DMS153 (cell line): ENCODE results near the gene MECR.

Source experiments
- DNase-seq: peaks from one replicate; lab custom pipeline; 2025; lab: John Stamatoyannopoulos, UW

Gene MECR

DNA sequence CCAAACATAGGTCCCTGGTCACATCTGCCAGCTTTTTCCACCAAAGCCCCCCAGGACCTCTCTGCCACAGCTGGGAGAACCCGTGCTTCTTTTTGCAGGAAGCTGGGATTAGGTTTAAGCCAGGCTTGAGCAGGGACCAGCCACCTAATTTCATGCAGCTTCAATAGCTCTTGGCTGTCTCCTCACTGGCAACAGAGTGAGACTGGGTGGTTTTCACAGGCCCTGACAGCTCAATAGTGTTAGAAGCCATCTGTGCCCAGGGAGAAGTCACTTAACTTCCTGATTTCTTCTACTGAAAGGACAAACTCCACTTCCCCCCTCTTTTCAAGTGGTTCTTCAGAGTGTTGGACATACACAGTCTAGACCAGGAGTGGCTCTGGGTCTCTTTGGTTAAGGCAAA is 28.7 kb downstream of the MECR start:
- no peak for DNase-seq

- DNase-seq, result no peak
Observed at GRCh38 chr1:29201595-29202051, 29.1 kb downstream of the MECR start.

DNA sequence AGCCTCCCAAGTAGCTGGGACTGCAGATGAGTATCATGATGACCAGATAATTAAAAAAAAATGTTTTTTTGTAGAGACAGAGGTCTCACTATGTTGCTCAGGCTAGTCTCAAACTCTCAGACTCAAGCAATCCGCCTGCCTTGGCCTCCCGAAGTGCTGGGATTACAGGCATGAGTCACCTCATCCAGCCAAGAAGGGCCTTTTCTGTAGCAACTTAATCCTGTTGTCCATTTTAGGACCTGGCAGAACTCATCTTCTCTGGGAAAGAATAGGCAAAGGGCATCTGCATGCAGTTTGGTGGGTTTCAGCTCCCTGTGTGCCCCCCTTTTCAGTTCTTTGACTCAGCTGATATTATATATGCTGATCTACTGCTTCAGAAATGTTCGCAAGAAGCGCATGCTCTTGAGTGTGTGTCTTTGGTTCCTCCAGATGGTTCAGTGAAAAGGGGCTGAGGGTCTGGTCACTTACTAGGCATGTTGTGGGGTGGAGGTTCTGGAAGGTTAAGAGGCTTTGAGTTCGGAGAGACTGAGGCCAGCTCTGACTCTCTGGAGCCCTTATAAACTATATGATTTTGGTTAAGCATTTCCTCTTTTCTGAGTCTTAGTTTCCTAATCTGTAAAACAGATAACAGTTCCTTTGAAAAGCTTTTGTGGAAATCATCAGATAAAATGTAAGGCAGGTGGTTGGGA is 29.7 kb downstream of the MECR start:
- no peak for DNase-seq

DNA sequence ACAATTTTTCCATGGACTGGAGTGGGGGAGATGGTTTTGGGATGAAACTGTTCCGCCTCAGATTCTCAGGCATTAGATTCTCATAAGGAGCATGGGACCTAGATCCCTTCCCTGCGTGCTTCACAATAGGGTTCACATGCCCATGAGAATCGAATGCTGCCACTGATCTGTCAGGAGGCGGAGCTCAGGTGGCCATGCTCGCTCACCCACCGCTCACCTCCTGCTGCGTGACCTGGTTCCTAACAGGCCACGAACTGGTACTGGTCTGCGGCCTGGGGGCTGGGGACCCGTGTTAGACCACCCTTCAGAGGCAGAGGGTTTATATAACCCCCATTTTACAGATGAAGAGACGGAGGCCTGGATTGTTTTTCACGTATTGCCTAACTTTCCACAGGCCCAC is 32.7 kb downstream of the MECR start:
- no peak for DNase-seq

DNA sequence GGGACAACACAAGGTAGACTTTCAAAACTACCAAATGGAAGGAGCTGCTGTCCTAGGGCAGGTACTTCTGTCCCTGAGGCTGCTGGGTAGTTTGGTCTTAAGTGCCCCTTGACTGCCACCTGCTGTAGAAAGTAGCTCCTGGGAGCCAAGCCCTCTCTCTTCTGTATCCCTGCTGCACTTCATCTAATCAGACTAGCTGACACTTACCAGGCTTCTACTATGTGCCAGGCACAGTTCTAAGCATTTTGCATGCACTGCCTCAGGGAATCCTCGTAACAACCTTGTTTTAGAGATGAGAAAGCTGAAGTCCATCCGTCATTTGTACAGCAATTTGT is 33.2 kb downstream of the MECR start:
- DNase-seq, result no peak

GRCh38 chr1:29196863-29197589 is 33.7 kb downstream of the MECR start:
- DNase-seq, result no peak

GRCh38 chr1:29195881-29196291 is 34.8 kb downstream of the MECR start:
- no peak for DNase-seq

DNA sequence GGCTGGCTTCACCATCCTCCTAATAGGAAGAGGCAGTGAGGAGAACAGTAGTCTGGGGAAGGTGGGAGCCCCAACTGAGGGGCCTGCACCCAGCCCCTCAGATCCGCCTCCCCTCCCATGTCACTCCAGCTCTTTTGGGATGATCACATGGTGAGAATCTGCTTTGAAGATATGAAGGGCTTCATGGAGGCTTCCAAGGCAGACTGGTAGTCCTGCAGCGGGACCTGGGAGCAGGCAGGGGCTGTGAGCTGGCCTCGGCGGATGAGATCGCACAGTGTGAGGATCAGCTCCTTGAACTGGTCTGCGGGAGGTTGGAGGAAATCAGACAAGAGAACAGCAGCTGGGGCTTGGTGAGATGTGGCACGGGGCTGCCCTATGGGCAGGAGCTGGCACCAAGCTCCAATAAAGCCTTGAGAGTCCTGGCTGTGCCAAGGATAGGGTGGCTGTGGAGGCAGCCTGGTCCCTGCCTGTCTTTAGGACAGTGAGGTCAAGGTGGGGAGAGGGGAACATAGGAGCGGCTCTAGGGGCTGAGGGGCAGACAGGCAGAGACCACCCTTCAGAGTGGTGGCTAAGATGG is 36.8 kb downstream of the MECR start:
- no peak for DNase-seq

GRCh38 chr1:29190718-29191117 is 40.0 kb downstream of the MECR start:
- DNase-seq, result no peak

GRCh38 chr1:29186707-29187106 is 44.0 kb downstream of the MECR start:
- DNase-seq, result no peak

DNA sequence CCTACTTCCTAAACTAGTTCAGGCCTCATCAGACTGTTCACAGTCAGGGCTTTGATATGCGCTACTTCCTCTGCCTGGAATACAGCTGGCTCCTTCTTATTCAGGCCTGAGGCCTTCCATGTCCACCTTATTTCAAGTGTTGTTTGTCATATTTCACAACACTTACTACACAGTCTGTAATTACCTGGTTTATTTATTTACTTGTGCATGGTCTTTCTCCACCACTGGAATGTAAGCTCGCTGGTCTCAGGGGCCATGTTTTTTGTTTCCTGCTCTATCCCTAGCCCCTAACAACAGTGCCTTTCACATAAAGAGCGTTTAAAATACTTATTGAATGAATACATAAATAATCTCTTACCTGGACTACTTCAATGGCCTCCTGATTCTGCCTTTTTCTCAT is 44.5 kb downstream of the MECR start:
- no peak for DNase-seq

- DNase-seq, result no peak
Observed at GRCh38 chr1:29183287-29183686, 47.4 kb downstream of the MECR start.

DNA sequence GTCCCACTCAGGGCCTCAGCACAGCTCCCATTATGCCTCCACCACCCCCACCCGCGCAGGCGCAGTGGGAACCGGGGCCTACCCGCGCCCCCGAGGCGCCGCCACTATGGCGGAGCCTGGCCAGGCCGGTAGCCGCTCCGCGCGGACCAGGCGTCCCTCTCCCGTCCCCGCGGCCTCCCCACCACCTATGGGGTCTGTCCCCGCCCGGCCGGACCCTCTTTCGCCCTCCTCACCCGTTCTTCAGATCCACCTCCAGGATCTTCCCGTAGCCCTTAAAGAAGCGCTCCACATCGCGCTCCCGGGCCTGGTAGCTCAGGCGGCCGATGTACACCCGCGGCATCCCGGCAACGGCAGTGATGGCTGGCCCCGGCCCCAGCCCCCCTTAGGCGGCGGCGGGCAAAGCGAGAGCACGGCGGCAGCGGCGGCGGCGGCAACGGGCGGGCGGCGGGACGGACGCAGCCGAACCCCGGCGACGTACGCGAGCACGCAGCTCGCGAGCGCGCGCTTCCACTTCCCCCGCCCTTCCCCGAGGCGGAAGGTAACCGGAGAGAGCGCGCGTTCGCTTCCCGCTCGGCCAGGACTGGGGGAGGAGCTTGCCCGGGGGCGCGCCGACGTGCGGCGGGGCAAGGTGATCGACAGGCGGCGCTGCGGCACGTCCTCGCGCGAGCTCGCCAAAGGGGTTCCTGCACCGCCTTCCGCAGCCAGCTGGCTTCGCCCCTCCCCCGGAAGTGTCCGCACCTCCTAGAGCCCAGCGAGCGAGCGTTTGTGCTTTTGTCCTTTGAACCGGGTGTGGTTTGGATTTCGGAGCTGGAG is 49.1 kb downstream of the MECR start, which contains the start of gene SRSF4:
Gene SRSF4, minus strand, starts transcription at position 488 of the 813 bp plus-strand sequence. Its CDS starts 148 bp downstream, at position 340.
- DNase-seq, result peak; percentile 100

- no peak for DNase-seq
Observed at GRCh38 chr1:29180497-29181412, 50.0 kb downstream of the MECR start.

DNA sequence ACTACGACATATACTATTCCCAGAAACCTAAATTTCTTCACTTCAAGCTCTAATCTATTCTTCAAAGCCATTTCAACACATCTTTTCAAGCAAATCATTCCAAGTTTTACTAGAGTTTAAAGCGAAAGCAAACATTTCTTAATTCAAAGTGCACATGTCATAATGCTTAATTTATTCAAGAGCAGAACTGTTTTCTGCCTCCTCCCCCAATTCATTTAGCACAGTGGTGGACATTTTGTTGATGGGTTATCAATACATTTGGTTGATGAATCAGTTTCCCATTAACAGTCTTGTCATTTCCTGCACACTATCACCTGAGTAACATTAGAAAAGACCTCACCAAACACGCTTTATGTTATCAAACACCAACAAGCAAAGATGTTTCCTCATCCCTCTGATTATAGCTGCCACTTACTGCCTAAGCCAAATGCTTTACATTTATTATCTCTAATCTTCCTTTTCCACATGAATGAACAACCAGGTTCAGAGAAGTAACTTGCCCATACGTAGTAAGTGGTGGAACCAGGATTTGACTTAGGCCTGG is 51.0 kb downstream of the MECR start:
- DNase-seq, result no peak

- DNase-seq, result no peak
Observed at GRCh38 chr1:29177022-29177705, 53.6 kb downstream of the MECR start.

DNA sequence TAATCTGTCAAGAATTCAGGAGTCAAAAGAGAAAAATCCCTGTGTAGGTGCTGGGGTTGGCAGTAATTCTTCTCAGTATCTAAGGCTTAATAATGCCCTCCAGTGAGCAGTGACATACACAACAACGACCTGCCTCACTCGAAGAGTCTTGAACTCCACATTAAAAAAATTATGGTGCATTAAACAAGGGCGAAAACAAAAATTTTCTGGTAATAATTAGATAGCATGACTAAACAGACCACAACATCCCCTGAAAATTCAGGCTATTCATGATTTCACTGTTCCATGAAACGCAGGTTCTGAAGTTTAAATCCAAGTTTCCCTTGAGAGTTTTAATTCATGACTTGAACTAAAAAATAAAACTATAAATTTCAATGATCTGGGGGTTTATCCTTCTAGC is 54.2 kb downstream of the MECR start:
- no peak for DNase-seq

GRCh38 chr1:29172415-29172939 is 58.3 kb downstream of the MECR start:
- DNase-seq, result no peak

DNA sequence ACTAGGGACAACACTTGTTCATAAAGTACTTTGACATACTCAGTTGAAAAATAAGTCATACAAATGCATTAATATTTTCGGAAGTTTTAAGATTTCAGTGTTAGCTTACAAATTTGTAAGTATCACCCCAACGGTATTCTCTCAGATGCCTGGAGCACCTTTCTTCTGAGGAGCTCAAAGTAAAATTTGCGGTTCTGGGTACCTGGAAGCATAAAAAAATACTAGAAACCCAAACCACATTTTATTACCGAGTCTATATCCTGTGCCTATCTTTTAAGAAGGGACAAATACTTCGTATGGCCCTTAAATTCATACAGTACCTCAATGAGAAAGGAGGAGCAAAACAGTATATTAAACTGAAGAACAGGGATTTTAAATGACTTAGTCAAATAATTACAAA is 59.2 kb downstream of the MECR start:
- no peak for DNase-seq

- no peak for DNase-seq
Observed at GRCh38 chr1:29171089-29171488, 59.6 kb downstream of the MECR start.
